T-helper 9 cell (primary cell): Measurements from ENCODE around the gene GPRIN3.
"Not testable (repeated sequence)": the region's sequence is repeated elsewhere in the genome, so short reads cannot be mapped to it uniquely, and the experiment has no call there.

ENCODE experiments used
- DNase-seq: peaks from one replicate; pipeline ENCODE4 v3.0.0-alpha.2; 2020

GPRIN3 gene

GRCh38 chr4:89311433-89311832 lies 3.8 kb upstream of the GPRIN3 start:
- DNase-seq: no peak

- not testable (repeated sequence) for DNase-seq
These were observed 1.6 kb upstream of the GPRIN3 start for GRCh38 chr4:89309154-89309553.

- DNase-seq: no peak
These were observed 531 bp upstream of the GPRIN3 start for GRCh38 chr4:89308161-89308500.

DNA sequence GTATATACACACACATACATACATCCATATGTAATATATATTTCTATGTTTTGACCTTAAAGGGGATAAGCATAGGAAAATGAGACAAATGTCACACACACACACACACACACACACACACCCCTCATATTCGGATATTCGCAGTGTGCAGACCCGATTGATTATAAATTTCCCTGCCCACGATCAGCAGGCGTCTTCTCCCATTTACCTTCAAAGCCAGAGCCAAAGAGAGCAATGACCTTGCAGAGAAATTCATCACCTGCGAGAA lies 488 bp downstream of the GPRIN3 start:
- DNase-seq: no peak

- no peak for DNase-seq
These were observed 968 bp downstream of the GPRIN3 start for GRCh38 chr4:89306486-89307177.

GRCh38 chr4:89305712-89306437 lies 1.7 kb downstream of the GPRIN3 start:
- DNase-seq: no peak

- no peak for DNase-seq
These were observed 2.6 kb downstream of the GPRIN3 start for GRCh38 chr4:89305028-89305427.

GRCh38 chr4:89303814-89304388 lies 3.7 kb downstream of the GPRIN3 start:
- no peak for DNase-seq

DNA sequence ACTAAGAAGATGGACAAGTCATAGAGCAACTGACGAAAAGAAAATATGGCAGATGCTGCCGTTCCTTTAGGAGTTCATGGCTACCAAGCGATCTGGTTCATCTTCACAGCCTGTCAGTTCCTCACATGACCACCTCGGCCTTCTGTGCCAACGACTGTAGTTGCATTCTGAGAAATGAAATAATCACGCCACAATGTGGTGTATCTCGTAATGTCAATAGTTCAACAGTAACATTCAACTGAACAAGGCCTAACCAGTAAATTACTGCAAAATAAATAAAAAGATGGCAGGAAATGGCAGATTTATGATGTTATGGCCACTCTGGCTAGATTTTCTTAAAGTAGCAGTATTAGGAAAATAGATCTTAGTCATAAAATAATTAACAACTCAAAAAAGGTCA lies 4.4 kb downstream of the GPRIN3 start:
- DNase-seq: no peak

DNA sequence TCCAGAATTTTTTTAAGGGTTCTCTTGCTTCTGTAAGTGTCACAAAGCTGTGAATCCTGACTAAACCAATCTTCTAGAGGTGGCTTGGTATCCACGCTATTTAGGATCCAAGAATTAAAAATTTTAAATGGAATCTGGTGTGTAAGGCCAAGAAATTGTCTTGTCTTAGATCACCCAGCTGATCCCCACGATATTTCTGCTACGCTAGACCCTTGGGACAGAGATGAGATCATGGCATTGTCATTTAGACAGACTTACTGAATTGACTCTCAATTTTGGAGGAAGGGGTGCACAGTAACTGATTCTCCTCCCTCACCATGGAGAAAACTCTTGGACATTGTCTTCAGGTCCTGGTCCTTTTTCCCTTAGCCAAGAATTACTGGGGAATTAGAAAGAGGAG lies 5.7 kb downstream of the GPRIN3 start:
- DNase-seq: no peak

DNA sequence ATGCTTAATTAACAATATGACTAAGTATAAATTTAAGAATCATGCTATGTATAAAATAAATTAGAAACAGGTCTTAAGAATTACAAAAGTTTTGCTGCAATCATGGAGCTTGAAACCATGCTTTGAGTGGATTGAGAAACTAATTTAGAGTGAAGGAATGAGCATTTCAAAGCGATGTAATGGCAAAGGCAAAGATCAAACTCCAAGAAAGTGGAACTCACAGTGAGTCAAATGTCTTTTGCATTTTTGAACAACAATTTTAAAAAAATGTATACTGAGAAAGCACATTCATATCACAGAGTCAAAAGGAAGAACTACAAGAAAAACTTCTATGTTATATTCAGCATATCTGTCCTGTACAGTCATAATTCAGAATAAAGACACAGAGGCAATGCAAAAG lies 6.6 kb downstream of the GPRIN3 start:
- no peak for DNase-seq

DNA sequence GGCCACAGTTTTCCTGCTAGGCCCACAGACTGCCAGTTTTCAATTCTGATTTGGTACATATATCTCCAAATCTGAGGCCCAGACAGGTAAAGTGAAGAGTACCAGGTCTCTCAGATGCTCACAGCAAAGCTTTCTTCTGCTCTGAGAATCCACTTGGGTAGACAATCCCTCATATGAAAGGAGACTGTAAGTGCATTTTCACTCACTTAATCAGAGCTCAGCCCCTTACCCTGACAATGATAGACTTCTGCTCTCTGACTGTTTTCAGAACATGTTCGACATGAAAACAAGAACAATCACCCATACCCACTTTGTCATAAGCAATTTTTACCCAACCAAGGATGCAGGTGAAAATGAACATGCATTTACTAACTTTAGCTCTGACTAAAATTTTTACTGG lies 7.1 kb downstream of the GPRIN3 start:
- DNase-seq: no peak

GRCh38 chr4:89300060-89300459 lies 7.5 kb downstream of the GPRIN3 start:
- DNase-seq: no peak

DNA sequence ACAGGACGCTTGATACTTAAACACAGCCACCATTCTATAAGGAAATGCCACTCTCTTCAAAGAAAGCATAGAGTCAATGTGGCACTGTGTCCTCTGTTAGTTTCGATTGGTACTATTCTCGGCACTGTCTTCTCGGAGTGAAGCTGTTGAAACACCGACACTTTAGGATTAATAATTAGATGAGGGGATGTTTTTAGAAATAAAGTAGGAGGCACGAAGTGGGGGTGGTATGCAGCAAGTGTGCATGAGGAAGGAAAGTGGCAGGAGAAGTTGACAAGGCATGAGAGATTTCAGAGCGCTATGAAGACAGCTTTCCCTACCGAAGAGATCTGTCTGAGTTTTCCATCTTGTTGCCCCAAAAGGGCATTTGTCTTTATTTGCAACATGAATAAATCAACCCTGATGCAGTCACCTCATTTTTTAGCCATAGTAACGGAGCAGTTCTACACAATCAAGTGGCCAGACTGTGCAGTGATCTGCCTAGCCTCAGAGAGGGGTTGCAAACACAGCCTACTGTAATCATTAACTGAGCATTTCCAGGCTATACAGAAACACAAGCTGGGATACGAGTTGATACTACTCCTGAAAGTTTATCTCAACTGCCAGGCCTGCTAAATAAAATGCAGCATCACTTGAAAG lies 8.3 kb downstream of the GPRIN3 start:
- DNase-seq: no peak

- DNase-seq: no peak
These were observed 8.8 kb downstream of the GPRIN3 start for GRCh38 chr4:89298788-89299152.

DNA sequence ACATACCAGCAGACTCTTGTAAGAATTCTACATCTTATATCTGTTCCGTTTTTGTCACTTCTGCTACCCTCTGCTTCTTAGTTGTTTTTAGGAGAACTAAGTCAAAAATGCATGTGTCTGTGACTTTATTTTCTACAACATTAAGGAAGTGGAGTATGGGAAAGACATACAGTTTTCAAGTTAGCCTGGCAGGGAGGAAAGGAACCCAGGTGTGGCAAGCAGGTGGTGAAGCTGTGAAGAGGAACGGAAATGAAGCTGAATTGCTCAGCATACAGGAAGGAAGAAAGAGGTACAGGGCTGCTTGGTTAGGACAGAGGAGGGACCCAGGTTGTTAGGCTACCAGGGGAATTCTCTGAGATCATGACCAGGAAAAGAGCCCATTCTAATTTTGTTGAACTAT lies 9.4 kb downstream of the GPRIN3 start:
- peak; percentile 18 for DNase-seq

DNA sequence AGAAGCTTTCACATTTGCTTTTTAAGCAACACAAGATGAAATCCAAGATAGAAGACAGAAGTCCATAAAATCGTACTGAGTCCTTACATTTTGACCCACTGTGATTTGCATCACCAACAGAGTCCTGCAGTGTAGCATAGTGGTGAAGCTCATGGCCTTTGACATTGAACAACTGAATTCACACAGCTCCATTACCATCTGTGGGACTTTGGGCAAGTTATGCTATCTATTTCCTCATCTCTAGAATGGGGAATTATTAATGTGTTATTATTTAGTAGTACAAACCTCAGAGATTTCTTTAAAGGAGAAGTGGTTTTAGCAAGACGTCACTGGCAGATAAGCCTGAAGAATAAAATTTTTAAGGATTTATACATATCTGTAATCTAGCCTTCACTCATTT lies 10.7 kb downstream of the GPRIN3 start:
- no peak for DNase-seq

DNA sequence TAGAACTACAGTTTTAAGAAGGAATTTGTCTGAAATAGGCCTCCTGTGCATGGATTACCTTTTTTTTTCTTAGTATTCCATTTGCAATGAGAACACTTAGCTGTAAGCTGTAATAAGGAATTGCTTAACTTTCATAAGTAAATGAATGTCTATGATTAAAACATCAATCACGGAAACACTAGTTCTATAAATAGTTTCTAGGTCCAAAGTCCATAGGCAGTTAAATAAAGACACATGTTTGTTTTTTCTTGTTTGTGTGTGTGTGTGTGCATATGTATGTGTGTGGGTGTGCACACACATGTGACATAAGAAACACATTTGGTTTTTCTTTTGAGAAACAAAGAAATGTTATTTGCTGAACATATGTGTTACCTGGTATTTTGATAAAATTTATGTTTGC lies 11.2 kb downstream of the GPRIN3 start:
- DNase-seq: no peak

DNA sequence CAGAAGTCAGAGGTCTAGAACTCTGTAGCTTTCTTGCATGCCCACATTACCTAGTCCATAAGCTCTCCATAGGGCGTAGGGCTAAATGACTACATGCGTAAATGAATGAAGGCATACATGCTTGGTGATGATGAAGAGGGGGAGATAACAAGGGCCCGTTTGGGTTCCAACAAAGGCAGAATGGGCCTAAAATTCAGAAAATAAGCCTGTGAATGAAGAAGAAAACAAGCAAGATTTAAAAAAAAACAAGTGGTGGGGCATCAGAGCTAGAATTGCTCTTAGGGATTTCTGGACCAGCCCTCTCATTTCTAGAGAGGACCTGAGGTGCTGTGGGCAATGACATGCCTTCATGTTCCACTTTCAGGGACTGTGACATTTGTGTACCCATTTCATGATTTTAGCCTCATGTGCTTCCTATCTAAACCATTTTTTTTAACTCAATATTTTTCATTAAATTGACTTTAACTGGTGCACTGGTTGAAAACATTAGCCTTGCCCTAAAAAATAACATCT lies 12.1 kb downstream of the GPRIN3 start:
- DNase-seq: no peak

- no peak for DNase-seq
These were observed 12.9 kb downstream of the GPRIN3 start for GRCh38 chr4:89294573-89295269.

DNA sequence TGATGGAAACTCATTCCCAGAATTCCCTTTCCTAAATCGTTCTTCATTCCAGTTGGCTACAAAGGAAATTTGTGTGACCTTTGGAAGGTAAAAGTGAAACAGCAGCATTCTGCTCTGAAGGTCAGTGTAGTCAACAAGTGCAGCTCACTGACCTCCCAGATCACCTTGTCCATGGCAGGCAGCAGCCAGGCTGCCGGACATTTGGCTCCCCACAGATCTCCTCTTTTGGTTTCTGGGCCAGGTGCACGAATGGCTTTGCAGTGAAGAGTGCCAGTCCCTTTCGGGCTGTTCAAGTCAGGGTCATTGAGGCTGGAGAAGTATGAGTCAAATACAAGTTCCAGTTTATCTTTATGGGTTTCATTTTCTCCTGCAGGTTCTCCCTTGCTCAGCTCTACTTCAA lies 14.3 kb downstream of the GPRIN3 start:
- DNase-seq: no peak

- no peak for DNase-seq
These were observed 16.7 kb downstream of the GPRIN3 start for GRCh38 chr4:89290727-89291516.

DNA sequence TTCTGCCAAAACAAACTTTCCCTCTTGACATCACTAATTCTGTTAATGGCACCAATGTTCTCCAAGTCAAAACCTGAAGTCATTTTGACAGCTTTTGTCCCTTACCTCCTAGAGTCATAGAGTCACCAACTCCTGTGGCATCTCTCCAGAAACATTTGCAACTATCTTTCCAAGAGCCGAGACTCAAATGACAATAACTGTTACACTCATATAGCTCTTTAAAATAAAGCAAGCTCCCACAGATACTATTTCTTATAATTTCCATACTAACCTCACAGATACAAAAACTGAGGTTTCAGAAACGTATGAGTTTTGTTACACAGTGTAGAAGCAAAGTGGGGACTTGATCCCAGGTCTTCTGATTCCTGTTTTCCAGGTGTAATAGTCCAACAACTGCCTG lies 18.3 kb downstream of the GPRIN3 start:
- DNase-seq: no peak
